ENCODE results near the gene SIAH1.

- TF ChIP-seq CTCF (IDR thresholded peaks at IDR 0.05), result no peak
- TF ChIP-seq POLR2A (IDR thresholded peaks at IDR 0.05), result no peak
Observed at GRCh38 chr16:48386559-48387312, 1.5 kb upstream of the SIAH1 start.

All from body of pancreas (tissue), 4 donors.